ENCODE results near the gene HEXIM1.

HEXIM1 gene

DNA sequence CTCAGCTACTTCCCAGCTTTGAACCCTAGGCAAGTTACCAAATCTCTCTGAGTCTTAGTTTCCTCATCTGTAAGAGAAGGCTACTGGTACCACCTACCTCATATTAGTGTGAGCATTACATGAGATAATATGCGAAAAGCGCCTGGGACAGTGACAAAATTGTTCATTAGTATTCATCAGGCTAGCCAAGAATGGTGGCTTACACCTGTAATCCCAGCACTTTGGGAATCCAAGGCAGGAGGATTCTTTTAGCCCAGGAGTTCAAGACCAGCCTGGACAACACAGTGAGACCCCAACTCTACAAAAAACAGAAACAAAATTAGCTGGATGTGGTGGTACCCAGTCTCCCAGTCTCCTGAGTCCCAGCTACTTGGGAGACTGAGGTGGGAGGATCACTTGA is 19.3 kb upstream of the HEXIM1 start:
- no peak for DNase-seq

- peak in 2 of 56 donors; percentile 17 to 21 for DNase-seq
These were observed 18.8 kb upstream of the HEXIM1 start for GRCh38 chr17:45129426-45129939.

DNA sequence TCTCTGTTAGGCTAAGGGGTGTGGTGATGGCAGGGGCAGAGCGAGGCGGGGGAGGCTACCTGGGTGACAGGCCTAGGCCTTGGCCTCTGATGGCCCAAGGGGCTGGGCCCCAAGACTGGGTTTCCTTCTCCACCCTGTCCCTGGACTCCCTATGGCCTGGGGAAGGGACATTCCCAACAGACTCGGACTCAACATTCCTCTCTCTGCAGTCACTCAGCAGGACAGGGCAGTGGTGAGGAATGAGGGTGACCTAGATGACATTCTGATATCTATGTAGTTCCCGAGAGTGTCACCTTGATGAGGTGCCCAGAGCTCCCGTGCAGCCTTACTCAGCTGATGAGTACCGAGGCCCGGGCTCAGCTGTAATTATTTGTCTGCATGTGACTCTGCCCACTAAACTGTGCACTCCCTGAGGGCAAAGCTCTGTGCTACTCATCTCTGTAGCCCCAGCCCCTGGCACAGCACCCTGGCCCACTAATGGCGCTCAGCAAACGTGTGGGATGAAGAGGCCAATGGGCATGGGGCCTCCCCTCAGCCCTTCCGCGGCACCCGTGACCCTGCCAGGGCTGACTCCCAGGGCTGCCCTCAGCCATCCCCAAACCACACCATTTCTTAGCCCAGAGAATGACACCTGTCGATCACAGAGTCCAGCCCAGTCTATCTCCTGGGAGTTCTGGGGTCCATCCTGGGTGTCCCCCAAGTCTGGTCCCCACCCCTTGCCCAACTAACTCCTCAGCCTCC is 18.2 kb upstream of the HEXIM1 start:
- DNase-seq = no peak

DNA sequence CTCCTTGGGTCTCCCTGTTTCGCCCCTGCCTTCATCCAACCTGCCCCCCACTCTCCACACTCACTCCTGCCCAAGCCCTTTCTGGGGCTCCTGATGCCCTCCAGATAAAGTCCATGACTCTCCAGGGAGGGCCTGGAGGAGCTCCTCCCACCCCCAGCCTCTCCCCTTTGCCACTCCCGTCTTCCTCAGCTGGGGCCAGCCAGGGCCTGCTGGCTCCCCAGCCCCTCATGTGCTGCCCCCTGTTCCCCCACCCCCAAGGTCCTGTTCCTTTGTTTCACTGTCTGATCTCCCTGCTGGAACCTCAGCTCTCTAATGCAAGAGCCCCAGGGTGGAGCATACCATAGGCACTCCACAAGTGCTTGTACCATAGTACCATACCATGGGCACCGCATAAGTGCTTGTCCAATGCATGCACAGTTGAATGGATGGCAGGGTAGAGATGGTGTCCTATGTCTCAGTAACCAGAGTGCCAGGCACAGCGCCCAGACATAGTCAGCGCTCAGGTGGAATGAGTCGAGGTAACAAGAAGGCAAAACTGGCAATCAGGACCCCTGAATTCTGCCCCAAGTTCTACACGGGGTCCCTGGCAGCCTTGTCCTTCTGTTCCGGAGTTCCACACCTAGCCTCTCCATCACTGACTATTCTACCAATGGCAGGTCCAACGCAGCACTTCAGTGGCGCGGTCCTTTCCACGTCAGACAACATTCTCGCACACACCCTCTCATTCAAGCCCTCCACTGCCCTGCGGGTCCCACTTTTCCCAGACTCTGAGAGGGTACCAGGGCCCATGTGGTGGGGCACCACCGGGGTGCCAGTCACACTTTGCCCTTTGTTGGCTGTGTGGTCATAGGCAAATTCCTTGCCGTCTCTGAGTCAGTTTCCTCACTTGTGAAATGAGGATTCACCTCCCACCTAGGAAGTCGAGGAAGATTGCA is 17.3 kb upstream of the HEXIM1 start:
- DNase-seq = no peak

GRCh38 chr17:45131616-45132319 is 16.5 kb upstream of the HEXIM1 start:
- DNase-seq = peak in 11 of 56 donors; percentile 9 to 73 (median 28)

GRCh38 chr17:45132320-45132571 is 16.0 kb upstream of the HEXIM1 start, which contains the start of gene PLCD3:
TSS of gene PLCD3 (minus strand) at chr17:45132515. CDS start at chr17:45132410, 105 bp downstream.
- DNase-seq = no peak

DNA sequence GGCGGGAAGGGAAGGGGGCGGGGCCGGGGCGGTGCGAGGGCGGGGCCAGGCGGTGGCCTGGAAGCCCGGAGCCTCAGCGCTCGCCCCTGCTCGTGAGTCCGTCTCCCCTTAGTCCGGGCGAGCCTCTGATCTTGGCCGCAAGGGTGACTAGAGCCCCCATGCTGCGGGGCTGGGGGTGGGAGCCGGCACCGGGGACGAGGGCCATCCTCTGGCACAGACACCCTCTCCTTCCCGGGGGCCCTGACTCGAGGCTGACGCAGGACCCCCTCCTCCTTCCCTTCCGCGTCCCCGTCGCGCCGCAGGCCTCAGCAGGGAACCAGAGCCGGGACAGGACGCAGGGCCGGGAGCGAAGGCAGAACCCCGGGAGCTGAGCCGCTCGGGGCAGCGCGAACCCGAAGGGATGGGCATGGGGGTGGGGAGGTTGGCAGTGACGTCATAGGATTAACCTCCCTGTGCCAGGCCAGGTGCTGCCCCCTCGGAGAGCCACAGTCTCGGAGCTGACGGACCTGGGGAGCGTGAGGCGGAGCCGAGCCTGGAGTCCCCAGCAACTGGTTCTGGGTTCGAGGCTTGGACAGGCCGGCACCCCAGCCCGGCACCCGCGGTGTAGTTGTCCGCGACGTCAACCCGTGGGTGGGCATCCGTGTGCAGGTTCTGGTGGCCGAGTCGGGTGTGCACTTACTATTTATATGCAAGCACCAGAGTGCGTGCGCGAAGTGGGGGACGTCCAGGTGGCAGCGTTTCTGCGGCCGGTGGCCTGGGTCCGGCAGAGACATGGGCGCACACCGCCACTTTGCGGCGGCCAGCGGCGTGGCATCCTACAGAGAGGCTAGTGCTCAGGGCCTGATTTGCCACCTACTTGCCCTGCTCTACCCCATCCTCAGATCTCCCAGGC is 15.5 kb upstream of the HEXIM1 start:
- DNase-seq = peak in 52 of 56 donors; percentile 35 to 86 (median 66)

GRCh38 chr17:45135192-45135977 is 12.9 kb upstream of the HEXIM1 start, which contains the start of gene ACBD4:
TSS of gene ACBD4 (plus strand) at chr17:45135687. CDS start at chr17:45136145, 458 bp downstream.
- DNase-seq = peak; percentile 71 to 98 (median 89)

DNA sequence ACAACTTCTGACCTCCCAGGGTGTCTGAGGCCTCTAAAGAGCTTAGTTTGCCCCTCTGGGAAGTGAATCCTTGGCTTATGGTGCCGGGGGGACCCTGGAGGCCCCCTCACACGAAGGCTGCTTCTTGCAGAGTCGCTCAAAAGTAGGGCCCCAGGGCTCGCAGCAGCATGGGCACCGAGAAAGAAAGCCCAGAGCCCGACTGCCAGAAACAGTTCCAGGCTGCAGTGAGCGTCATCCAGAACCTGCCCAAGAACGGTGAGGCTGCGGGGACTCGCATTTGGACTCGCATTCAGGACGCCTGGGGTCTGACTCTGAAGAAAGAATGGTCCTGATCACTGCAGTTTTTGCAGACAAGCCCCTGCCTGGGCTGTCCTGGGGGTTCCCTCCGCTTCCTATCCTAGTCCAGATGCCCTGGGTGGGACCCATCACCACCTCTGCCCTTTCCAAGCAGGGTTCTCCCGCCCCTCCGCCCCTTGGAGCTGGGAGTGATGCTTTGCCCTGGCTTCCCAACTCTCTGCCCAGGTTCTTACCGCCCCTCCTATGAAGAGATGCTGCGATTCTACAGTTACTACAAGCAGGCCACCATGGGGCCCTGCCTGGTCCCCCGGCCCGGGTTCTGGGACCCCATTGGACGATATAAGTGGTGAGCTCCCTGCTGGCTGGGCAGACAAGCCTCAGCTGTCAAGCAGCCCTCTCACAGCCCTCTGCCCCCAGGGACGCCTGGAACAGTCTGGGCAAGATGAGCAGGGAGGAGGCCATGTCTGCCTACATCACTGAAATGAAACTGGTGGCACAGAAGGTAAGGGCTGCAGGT is 12.1 kb upstream of the HEXIM1 start:
- peak in 3 of 56 donors; percentile 32 to 48 (median 41) for DNase-seq

GRCh38 chr17:45136846-45137560 is 11.3 kb upstream of the HEXIM1 start:
- DNase-seq = no peak

GRCh38 chr17:45137561-45138305 is 10.5 kb upstream of the HEXIM1 start:
- no peak for DNase-seq

DNA sequence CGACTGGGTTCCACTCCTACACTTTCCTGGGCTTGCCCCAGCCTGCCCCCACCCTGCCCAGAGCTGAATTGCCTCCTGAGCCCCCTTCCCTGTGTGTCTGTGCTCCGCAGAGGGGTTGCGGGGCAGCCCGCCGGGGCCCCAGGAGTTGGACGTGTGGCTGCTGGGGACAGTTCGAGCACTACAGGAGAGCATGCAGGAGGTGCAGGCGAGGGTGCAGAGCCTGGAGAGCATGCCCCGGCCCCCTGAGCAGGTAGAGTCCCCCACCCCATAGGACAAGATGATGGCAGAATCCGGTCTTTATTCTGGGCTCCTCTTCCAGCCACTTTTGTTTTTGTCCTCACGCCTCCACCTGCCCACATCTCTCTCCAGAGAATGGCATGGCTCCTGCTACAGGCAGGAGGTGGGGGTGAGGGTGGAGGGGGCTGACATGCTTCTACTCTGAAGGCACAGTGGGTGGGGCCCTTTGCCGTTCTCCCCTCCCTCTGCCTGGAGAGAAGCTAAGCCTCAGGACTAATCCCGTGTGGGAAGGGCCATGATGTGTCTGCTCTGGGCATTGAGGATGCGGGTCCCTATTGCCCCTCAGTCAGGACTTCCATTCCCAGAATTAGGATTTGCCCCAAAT is 9.3 kb upstream of the HEXIM1 start:
- peak in 1 of 56 donors; percentile 18 for DNase-seq

GRCh38 chr17:45139533-45139920 is 8.7 kb upstream of the HEXIM1 start:
- DNase-seq = no peak

- DNase-seq = no peak
These were observed 5.1 kb upstream of the HEXIM1 start for GRCh38 chr17:45143094-45143670.

- DNase-seq = peak in 44 of 56 donors; percentile 13 to 77 (median 48)
These were observed 4.5 kb upstream of the HEXIM1 start for GRCh38 chr17:45143767-45144198.

All from nucleus accumbens (tissue), 56 donors.